CD1c-positive myeloid dendritic cell (primary cell): ENCODE results near the gene SPEM2.
"Not testable (repeated sequence)": the region's sequence is repeated elsewhere in the genome, so short reads cannot be mapped to it uniquely, and the experiment has no call there.

Experiments
- DNase-seq: peaks from one replicate; pipeline ENCODE4 v3.0.0-alpha.2; 2016; ENCODE audit errors: extremely low spot score

SPEM2 gene

GRCh38 chr17:7442142-7442541 is 16.7 kb downstream of the SPEM2 start:
- DNase-seq = no peak

- DNase-seq = no peak
Observed at GRCh38 chr17:7443499-7444485, 18.4 kb downstream of the SPEM2 start.

- DNase-seq = peak; percentile 65
Observed at GRCh38 chr17:7444682-7445618, 19.5 kb downstream of the SPEM2 start, which contains the start of gene CHRNB1. CHRNB1 (plus strand) TSS chr17:7445061; CDS start chr17:7445128, 67 bp downstream.

GRCh38 chr17:7445619-7445968 is 20.2 kb downstream of the SPEM2 start:
- no peak for DNase-seq

- DNase-seq = no peak
Observed at GRCh38 chr17:7448461-7448860, 23.0 kb downstream of the SPEM2 start.

- DNase-seq = no peak
Observed at GRCh38 chr17:7459961-7460545, 34.6 kb downstream of the SPEM2 start.

- no peak for DNase-seq
Observed at GRCh38 chr17:7460850-7461660, 35.6 kb downstream of the SPEM2 start.

- no peak for DNase-seq
Observed at GRCh38 chr17:7462474-7463371, 37.3 kb downstream of the SPEM2 start.

GRCh38 chr17:7463372-7463846 is 38.0 kb downstream of the SPEM2 start:
- DNase-seq = no peak

- DNase-seq = no peak
Observed at GRCh38 chr17:7464081-7464480, 38.7 kb downstream of the SPEM2 start.

- no peak for DNase-seq
Observed at GRCh38 chr17:7465597-7466275, 40.3 kb downstream of the SPEM2 start.

GRCh38 chr17:7466318-7466638 is 40.9 kb downstream of the SPEM2 start:
- no peak for DNase-seq

- DNase-seq = peak; percentile 82
Observed at GRCh38 chr17:7466639-7467341, 41.4 kb downstream of the SPEM2 start.

GRCh38 chr17:7467498-7467897 is 42.1 kb downstream of the SPEM2 start:
- DNase-seq = no peak

- DNase-seq = no peak
Observed at GRCh38 chr17:7468290-7468689, 42.9 kb downstream of the SPEM2 start.

- DNase-seq = no peak
Observed at GRCh38 chr17:7468804-7469389, 43.5 kb downstream of the SPEM2 start.

- not testable (repeated sequence) for DNase-seq
Observed at GRCh38 chr17:7469843-7470242, 44.4 kb downstream of the SPEM2 start.

GRCh38 chr17:7470457-7470973 is 45.1 kb downstream of the SPEM2 start:
- DNase-seq = not testable (repeated sequence)
